WTC11 (cell line): Measurements from ENCODE around the gene MAFB. TPM values are rescaled to one million over a fixed set of nuclear protein-coding genes. Genes with fewer than 3 reads are reported as not detected.

Experiments used
- ATAC-seq: fragments of 200-7000 bp; cut with Tn5 transposase; 2 replicates; pipeline ENCODE4 v1.10.0; 2021; ENCODE audit warnings: mild to moderate bottlenecking, moderate library complexity
- CTCF ChIA-PET: fragments of 300-600 bp; sonication (Branson Sonifier 250); formaldehyde crosslinking; loops from one replicate; lab custom pipeline; 2021; ENCODE audit warnings: antibody characterized with exemption; lab: Charles Lee
- POLR2A ChIA-PET: fragments of 350-600 bp; sonication (Branson Sonifier 250); formaldehyde crosslinking; loops from one replicate; lab custom pipeline; 2021; ENCODE audit warnings: antibody characterized with exemption; lab: Charles Lee
- DNase-seq: peaks from one replicate; pipeline ENCODE4 v3.0.0; 2021; ENCODE audit warnings: low spot score
- H3K27ac Mint-ChIP-seq: 2 replicates; pipeline ENCODE4 v1.8.0; 2021; ENCODE audit warnings: mixed read lengths
- H3K27me3 Mint-ChIP-seq: 2 replicates; pipeline ENCODE4 v1.8.0; 2021; ENCODE audit warnings: low read depth, mild to moderate bottlenecking, moderate library complexity, mixed read lengths
- H3K36me3 Mint-ChIP-seq: 2 replicates; pipeline ENCODE4 v1.8.0; 2021; ENCODE audit warnings: mixed read lengths
- H3K4me1 Mint-ChIP-seq: 2 replicates; pipeline ENCODE4 v1.8.0; 2022; ENCODE audit warnings: mixed read lengths
- H3K4me3 Mint-ChIP-seq: 2 replicates; pipeline ENCODE4 v1.8.0; 2021; ENCODE audit warnings: mild to moderate bottlenecking, moderate library complexity, mixed read lengths
- H3K9me3 Mint-ChIP-seq: 2 replicates; pipeline ENCODE4 v1.8.0; 2021; ENCODE audit warnings: mixed read lengths
- AR ChIP-seq: fragments of 250-450 bp; sonication (Bioruptor Pico); IDR thresholded peaks from 2 replicates; pipeline ENCODE4 v1.9.0; 2021; ENCODE audit warnings: mild to moderate bottlenecking
- ARID4B ChIP-seq: sonication (generic); formaldehyde crosslinking; IDR thresholded peaks from 2 replicates; pipeline ENCODE4 v1.8.0; 2023; ENCODE audit warnings: missing genetic modification reagents, mild to moderate bottlenecking, borderline replicate concordance
- ESRRA ChIP-seq: sonication (generic); formaldehyde crosslinking; IDR thresholded peaks from 2 replicates; pipeline ENCODE4 v1.8.1; 2022; ENCODE audit warnings: mild to moderate bottlenecking, missing genetic modification reagents, borderline replicate concordance
- KAT7 ChIP-seq: sonication (generic); formaldehyde crosslinking; IDR thresholded peaks from 2 replicates; pipeline ENCODE4 v1.8.1; 2023; ENCODE audit warnings: missing genetic modification reagents, mild to moderate bottlenecking, borderline replicate concordance
- NR3C1 ChIP-seq: sonication (generic); formaldehyde crosslinking; conservative IDR thresholded peaks from 2 replicates; pipeline ENCODE4 v1.8.1; 2023; ENCODE audit warnings: low read depth, mild to moderate bottlenecking, missing genetic modification reagents
- ZBTB21 ChIP-seq: sonication (generic); formaldehyde crosslinking; IDR thresholded peaks from 2 replicates; pipeline ENCODE4 v1.8.1; 2023; ENCODE audit warnings: mild to moderate bottlenecking, missing genetic modification reagents, borderline replicate concordance
- ZNF219 ChIP-seq: sonication (generic); formaldehyde crosslinking; IDR thresholded peaks from 2 replicates; pipeline ENCODE4 v1.8.0; 2023; ENCODE audit warnings: missing genetic modification reagents, mild to moderate bottlenecking, borderline replicate concordance
- ZNF317 ChIP-seq: sonication (generic); formaldehyde crosslinking; IDR thresholded peaks from 2 replicates; pipeline ENCODE4 v1.8.1; 2023; ENCODE audit warnings: low read depth, mild to moderate bottlenecking, moderate library complexity, missing genetic modification reagents, borderline replicate concordance
- ZNF396 ChIP-seq: fragments of 250-450 bp; sonication (Bioruptor Pico); IDR thresholded peaks from 2 replicates; pipeline ENCODE4 v1.8.0; 2021; ENCODE audit warnings: mild to moderate bottlenecking, moderate library complexity, borderline replicate concordance
- ZNF416 ChIP-seq: fragments of 250-450 bp; sonication (Bioruptor Pico); IDR thresholded peaks from 2 replicates; pipeline ENCODE4 v1.9.0; 2021; ENCODE audit warnings: mild to moderate bottlenecking, inconsistent platforms
- ZSCAN18 ChIP-seq: fragments of 250-450 bp; sonication (Bioruptor Pico); IDR thresholded peaks from 2 replicates; pipeline ENCODE4 v2.1.2; 2022; ENCODE audit warnings: mild to moderate bottlenecking, moderate library complexity
- total RNA-seq: library from RNA; stranded (reverse); gene quantifications from 3 replicates; pipeline ENCODE4 v1.2.3, GENCODE V29; 2021
- TF ChIP-seq, protein P1 (sequence below): sonication (generic); formaldehyde crosslinking; IDR thresholded peaks from 2 replicates; pipeline ENCODE4 v1.8.0; 2022; ENCODE audit warnings: missing genetic modification reagents
- TF ChIP-seq, protein P2 (sequence below): sonication (generic); formaldehyde crosslinking; IDR thresholded peaks from 2 replicates; pipeline ENCODE4 v1.8.0; 2022; ENCODE audit warnings: mild to moderate bottlenecking, missing genetic modification reagents
- TF ChIP-seq, protein P3 (sequence below): sonication (generic); formaldehyde crosslinking; IDR thresholded peaks from 2 replicates; pipeline ENCODE4 v1.8.1; 2022; ENCODE audit warnings: mild to moderate bottlenecking, moderate library complexity, missing genetic modification reagents

The MAFB gene
- total RNA-seq, 1 experiment from 2014 or later, result 5.3 TPM

DNA sequence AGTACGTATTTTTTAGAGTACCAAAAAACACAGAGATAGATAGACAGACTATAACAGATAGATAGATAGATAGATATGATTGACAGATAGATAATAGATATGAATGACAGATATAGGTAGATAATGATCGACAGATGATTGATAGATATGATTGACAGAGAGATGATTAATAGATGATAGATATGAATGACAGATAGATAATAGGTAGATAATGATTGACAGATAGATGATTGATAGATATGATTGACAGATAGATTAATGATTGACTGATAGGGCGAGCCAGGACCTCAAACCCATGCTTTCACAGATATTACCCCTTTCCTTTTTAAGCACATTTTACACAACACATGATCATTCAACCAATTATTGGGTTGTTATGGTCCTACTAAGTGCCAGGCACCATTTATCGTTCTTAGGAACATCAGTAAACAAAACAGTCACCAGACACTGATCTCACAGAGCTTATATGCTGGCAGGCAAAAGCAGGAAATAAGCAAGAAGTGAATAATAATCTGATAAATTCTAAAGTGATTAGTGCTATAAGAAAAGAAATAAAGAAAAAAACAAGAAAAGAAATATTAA lies 11.6 kb downstream of the MAFB start:
- ChIA-PET CTCF (interaction anchor here (0.6 to 1.0 kb wide), 2 partner anchors 11 to 803 kb away, joined by 3 to 4 read pairs; partner anchors contain the start of gene MAFB), POLR2A (interaction anchor here (0.6 kb wide), 1 partner anchor 16 kb away, joined by 3 read pairs; no protein-coding TSS in a partner anchor)
- no peak overlapping the region for H3K27ac Mint-ChIP-seq
- DNase-seq (no peak), ATAC-seq (no peak)
- peaks cover 33% of the 10 kb centered on the region for H3K4me1 Mint-ChIP-seq
- H3K27me3 Mint-ChIP-seq, result peaks cover 54% of the 10 kb centered on the region
- TF ChIP-seq ZNF416 (CRISPR knock-in tag) (no peak), ZSCAN18 (CRISPR knock-in tag) (no peak), NR3C1 (CRISPR knock-in tag) (no peak)
- TF ChIP-seq, protein P1, sequence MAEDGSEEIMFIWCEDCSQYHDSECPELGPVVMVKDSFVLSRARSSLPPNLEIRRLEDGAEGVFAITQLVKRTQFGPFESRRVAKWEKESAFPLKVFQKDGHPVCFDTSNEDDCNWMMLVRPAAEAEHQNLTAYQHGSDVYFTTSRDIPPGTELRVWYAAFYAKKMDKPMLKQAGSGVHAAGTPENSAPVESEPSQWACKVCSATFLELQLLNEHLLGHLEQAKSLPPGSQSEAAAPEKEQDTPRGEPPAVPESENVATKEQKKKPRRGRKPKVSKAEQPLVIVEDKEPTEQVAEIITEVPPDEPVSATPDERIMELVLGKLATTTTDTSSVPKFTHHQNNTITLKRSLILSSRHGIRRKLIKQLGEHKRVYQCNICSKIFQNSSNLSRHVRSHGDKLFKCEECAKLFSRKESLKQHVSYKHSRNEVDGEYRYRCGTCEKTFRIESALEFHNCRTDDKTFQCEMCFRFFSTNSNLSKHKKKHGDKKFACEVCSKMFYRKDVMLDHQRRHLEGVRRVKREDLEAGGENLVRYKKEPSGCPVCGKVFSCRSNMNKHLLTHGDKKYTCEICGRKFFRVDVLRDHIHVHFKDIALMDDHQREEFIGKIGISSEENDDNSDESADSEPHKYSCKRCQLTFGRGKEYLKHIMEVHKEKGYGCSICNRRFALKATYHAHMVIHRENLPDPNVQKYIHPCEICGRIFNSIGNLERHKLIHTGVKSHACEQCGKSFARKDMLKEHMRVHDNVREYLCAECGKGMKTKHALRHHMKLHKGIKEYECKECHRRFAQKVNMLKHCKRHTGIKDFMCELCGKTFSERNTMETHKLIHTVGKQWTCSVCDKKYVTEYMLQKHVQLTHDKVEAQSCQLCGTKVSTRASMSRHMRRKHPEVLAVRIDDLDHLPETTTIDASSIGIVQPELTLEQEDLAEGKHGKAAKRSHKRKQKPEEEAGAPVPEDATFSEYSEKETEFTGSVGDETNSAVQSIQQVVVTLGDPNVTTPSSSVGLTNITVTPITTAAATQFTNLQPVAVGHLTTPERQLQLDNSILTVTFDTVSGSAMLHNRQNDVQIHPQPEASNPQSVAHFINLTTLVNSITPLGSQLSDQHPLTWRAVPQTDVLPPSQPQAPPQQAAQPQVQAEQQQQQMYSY, result no peak
- TF ChIP-seq, protein P2, sequence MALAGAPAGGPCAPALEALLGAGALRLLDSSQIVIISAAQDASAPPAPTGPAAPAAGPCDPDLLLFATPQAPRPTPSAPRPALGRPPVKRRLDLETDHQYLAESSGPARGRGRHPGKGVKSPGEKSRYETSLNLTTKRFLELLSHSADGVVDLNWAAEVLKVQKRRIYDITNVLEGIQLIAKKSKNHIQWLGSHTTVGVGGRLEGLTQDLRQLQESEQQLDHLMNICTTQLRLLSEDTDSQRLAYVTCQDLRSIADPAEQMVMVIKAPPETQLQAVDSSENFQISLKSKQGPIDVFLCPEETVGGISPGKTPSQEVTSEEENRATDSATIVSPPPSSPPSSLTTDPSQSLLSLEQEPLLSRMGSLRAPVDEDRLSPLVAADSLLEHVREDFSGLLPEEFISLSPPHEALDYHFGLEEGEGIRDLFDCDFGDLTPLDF (CRISPR knock-in tag), result no peak
- H3K36me3 Mint-ChIP-seq, result no peaks in the 10 kb centered on the region
- no peak overlapping the region for H3K4me3 Mint-ChIP-seq
- no peaks in the 10 kb centered on the region for H3K9me3 Mint-ChIP-seq

DNA sequence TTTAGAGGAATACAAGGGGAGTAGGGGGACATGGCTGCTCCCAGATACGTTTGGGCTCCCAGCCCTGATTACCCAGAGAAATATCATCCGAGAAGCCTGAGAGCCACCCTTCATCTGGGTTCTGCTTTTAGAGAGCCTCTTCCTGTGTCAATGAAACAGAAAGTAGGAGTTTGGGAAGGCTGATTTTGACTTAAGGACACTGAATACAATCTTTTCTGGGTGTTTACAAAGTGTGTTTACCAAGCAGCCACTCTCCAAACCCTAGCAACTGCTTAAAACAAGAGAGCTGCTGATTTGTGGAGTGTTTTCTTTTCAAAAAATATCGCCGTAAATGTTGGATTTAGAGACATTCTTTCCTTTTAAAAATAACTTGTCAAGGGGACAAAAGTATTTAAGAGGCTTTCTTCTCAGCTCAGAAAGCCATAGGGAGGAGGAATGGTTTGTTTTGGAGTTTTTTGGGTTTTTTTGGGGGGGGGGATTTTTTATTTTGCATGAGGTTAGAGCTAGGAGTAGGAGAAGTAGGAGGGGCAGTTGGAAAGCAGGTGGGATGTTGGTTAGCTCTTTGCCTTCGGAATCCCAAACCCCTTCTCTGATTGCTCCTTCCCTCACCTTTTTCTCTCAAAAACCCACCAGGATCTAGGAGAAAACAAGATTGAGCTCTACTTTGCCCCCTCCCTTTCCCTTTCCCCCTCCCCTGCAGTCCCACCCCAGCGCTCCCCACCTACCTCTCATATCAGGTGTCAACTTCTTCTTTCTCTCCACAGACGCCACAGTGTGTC lies 12.4 kb downstream of the MAFB start:
- Mint-ChIP-seq H3K27me3 (peaks cover 47% of the 10 kb centered on the region), H3K4me1 (peaks cover 25% of the 10 kb centered on the region), H3K36me3 (no peaks in the 10 kb centered on the region), H3K27ac (no peak overlapping the region), H3K9me3 (no peaks in the 10 kb centered on the region), H3K4me3 (no peak overlapping the region)
- CTCF ChIA-PET, result interaction anchor here (0.6 to 1.0 kb wide), 3 partner anchors 12 to 803 kb away, joined by 3 to 4 read pairs (median 3); partner anchors contain the start of gene MAFB
- no peak for DNase-seq
- POLR2A ChIA-PET, result interaction anchor here (0.6 kb wide), 1 partner anchor 17 kb away, joined by 3 read pairs; no protein-coding TSS in a partner anchor
- no peak for ATAC-seq
- TF ChIP-seq, protein P3, sequence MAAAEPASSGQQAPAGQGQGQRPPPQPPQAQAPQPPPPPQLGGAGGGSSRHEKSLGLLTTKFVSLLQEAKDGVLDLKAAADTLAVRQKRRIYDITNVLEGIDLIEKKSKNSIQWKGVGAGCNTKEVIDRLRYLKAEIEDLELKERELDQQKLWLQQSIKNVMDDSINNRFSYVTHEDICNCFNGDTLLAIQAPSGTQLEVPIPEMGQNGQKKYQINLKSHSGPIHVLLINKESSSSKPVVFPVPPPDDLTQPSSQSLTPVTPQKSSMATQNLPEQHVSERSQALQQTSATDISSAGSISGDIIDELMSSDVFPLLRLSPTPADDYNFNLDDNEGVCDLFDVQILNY, result no peak
- TF ChIP-seq, protein P2 (CRISPR knock-in tag), result no peak
- no peak for TF ChIP-seq ZBTB21 (CRISPR knock-in tag)
- no peak for TF ChIP-seq ZNF317
- no peak for TF ChIP-seq KAT7
- no peak for TF ChIP-seq ESRRA (CRISPR knock-in tag)
- TF ChIP-seq ZNF219, result no peak
- no peak for TF ChIP-seq AR (CRISPR knock-in tag)
- no peak for TF ChIP-seq ARID4B (CRISPR knock-in tag)
- no peak for TF ChIP-seq ZNF396 (CRISPR knock-in tag)
